SK-N-SH treated with all-trans-retinoic acid at 6 μM for 48 hours (cell line): ENCODE results near the gene CYGB.

Experiments used
- ARNTL ChIP-seq: fragments of 450-650 bp; formaldehyde crosslinking; IDR thresholded peaks from 2 replicates; pipeline ENCODE4 v1.5.0; 2020; ENCODE audit warnings: low read depth, mild to moderate bottlenecking, moderate library complexity, borderline replicate concordance
- ESRRG ChIP-seq: fragments of 250-450 bp; sonication (Bioruptor Pico); IDR thresholded peaks from 2 replicates; pipeline ENCODE4 v1.6.1; 2021; ENCODE audit warnings: mild to moderate bottlenecking
- GLIS3 ChIP-seq: fragments of 250-450 bp; sonication (Bioruptor Pico); IDR thresholded peaks from 2 replicates; pipeline ENCODE4 v1.5.0; 2020; ENCODE audit warnings: mild to moderate bottlenecking, moderate library complexity
- ISL1 ChIP-seq: fragments of 250-450 bp; sonication (Bioruptor Pico); IDR thresholded peaks from 2 replicates; pipeline ENCODE4 v2.1.2; 2022; ENCODE audit warnings: mild to moderate bottlenecking, moderate library complexity
- POU6F1 ChIP-seq: fragments of 250-450 bp; sonication (Bioruptor Pico); IDR thresholded peaks from 2 replicates; pipeline ENCODE4 v1.8.0; 2021; ENCODE audit warnings: low read depth, mild to moderate bottlenecking, moderate library complexity, borderline replicate concordance
- PPARA ChIP-seq: fragments of 250-450 bp; sonication (Bioruptor Pico); IDR thresholded peaks from 2 replicates; pipeline ENCODE4 v1.5.0; 2020; ENCODE audit warnings: mild to moderate bottlenecking, borderline replicate concordance
- TSHZ2 ChIP-seq: fragments of 250-450 bp; sonication (Bioruptor Pico); IDR thresholded peaks from 2 replicates; pipeline ENCODE4 v1.5.0; 2020; ENCODE audit warnings: mild to moderate bottlenecking, moderate library complexity
- ZC3H10 ChIP-seq: fragments of 250-450 bp; sonication (Bioruptor Pico); IDR thresholded peaks from 2 replicates; pipeline ENCODE4 v1.5.1; 2021; ENCODE audit warnings: mild to moderate bottlenecking, moderate library complexity
- ZNF70 ChIP-seq: fragments of 450-650 bp; formaldehyde crosslinking; IDR thresholded peaks from 2 replicates; pipeline ENCODE4 v1.5.0; 2020; ENCODE audit warnings: mild to moderate bottlenecking, moderate library complexity
- TF ChIP-seq, protein P1 (sequence below): fragments of 250-450 bp; sonication (Bioruptor Pico); IDR thresholded peaks from 2 replicates; pipeline ENCODE4 v1.5.1; 2020; ENCODE audit warnings: low read depth, mild to moderate bottlenecking, moderate library complexity
- TF ChIP-seq, protein P2 (sequence below): fragments of 250-450 bp; sonication (Bioruptor Pico); IDR thresholded peaks from 2 replicates; pipeline ENCODE4 v1.8.0; 2020; ENCODE audit warnings: mild to moderate bottlenecking, moderate library complexity, borderline replicate concordance

DNA sequence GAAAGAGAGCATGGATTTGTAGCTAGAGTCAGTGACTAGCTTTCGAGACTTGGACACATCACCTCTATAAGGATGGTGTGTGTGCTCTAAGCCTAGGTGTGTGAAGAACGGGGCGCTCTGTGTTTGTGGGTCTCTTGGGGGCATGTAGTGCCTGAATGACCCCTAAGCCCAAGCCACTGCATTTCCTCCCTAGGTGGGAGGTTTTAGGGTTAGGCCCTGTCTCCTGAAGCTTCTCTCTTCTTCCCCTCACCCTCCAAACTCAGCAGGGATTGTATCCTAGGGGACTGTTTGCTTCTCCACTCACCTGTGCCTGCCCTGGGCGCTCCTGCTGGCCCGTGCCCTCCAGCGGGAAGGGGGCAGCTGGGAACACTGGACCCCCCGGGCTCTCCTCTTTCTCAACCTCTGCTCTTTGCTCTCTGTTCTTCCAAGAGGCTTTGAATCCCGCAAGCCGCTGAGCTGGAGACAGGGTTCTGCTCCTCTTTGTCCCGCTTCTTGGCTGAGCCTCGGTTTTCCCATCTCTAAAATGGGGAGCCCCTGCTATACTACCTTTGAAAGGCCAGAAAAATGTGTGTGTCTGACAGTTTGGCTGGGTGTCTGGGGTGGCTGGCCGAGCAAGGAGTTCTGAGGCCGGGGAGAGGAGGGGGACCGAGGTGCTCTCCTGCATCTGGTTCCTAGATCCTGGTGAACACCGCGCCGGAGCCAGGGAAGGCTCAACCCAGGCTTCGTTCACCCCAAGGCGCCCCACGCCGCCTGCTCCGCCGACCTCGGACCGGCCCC, 810 bp downstream of the CYGB start:
- TF ChIP-seq ZNF70 (no peak), ZC3H10 (CRISPR knock-in tag) (no peak), POU6F1 (no peak), GLIS3 (CRISPR knock-in tag) (no peak), ESRRG (CRISPR knock-in tag) (no peak), ARNTL (CRISPR knock-in tag) (no peak), TSHZ2 (CRISPR knock-in tag) (no peak), ISL1 (CRISPR knock-in tag) (no peak), PPARA (CRISPR knock-in tag) (no peak)
- TF ChIP-seq, protein P1, sequence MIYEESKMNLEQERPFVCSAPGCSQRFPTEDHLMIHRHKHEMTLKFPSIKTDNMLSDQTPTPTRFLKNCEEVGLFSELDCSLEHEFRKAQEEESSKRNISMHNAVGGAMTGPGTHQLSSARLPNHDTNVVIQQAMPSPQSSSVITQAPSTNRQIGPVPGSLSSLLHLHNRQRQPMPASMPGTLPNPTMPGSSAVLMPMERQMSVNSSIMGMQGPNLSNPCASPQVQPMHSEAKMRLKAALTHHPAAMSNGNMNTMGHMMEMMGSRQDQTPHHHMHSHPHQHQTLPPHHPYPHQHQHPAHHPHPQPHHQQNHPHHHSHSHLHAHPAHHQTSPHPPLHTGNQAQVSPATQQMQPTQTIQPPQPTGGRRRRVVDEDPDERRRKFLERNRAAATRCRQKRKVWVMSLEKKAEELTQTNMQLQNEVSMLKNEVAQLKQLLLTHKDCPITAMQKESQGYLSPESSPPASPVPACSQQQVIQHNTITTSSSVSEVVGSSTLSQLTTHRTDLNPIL (CRISPR knock-in tag): no peak
- TF ChIP-seq, protein P2, sequence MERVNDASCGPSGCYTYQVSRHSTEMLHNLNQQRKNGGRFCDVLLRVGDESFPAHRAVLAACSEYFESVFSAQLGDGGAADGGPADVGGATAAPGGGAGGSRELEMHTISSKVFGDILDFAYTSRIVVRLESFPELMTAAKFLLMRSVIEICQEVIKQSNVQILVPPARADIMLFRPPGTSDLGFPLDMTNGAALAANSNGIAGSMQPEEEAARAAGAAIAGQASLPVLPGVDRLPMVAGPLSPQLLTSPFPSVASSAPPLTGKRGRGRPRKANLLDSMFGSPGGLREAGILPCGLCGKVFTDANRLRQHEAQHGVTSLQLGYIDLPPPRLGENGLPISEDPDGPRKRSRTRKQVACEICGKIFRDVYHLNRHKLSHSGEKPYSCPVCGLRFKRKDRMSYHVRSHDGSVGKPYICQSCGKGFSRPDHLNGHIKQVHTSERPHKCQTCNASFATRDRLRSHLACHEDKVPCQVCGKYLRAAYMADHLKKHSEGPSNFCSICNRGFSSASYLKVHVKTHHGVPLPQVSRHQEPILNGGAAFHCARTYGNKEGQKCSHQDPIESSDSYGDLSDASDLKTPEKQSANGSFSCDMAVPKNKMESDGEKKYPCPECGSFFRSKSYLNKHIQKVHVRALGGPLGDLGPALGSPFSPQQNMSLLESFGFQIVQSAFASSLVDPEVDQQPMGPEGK (CRISPR knock-in tag): no peak
